ENCODE results near the gene RRAS.

RRAS gene

GRCh38 chr19:49643466-49643865 is 3.5 kb upstream of the RRAS start:
- no peaks in the 10 kb centered on the region for H3K36me3 ChIP-seq (replicated peaks; ENCODE audit: insufficient read depth, low read length)
- peak overlapping the region; percentile 90; the same call in 1 of the 2 replicates for H3K9ac ChIP-seq (ENCODE audit: low read length)
- DNase-seq = no peak
- TF ChIP-seq EZH2phosphoT487 (IDR thresholded peaks at IDR 0.05; ENCODE audit: low read length) = no peak
- H3F3A ChIP-seq (ENCODE audit: insufficient read depth, low read length) = peaks cover 11% of the 10 kb centered on the region
- H3K4me3 ChIP-seq (ENCODE audit: low read length) = no peak overlapping the region
- H3K27me3 ChIP-seq (replicated peaks; ENCODE audit: insufficient read depth, low read length) = 0 out of 2 replicates have a peak, but pooled peaks cover 4% of the 10 kb centered on the region
- peaks cover 53% of the 10 kb centered on the region for H3K79me2 ChIP-seq (ENCODE audit: low read length)
- H3K9me3 ChIP-seq (replicated peaks; ENCODE audit: insufficient read depth, low read length) = no peaks in the 10 kb centered on the region
- H2AFZ ChIP-seq (ENCODE audit: low read length) = no peak overlapping the region
- H4K20me1 ChIP-seq (ENCODE audit: insufficient read depth, low read length) = no peaks in the 10 kb centered on the region
- peaks cover 8% of the 10 kb centered on the region for H3K4me1 ChIP-seq (ENCODE audit: low read length)
- no peaks in the 10 kb centered on the region for H3K9me2 ChIP-seq (replicated peaks; ENCODE audit: insufficient read depth, low read length)
- H3K27ac ChIP-seq (ENCODE audit: low read length) = no peak overlapping the region
- H3K4me2 ChIP-seq (ENCODE audit: low read depth, low read length) = peak overlapping the region; percentile 82; the same call in 1 of the 2 replicates

GRCh38 chr19:49642492-49643035 is 2.6 kb upstream of the RRAS start:
- 0 out of 2 replicates have a peak, but pooled peaks cover 8% of the 10 kb centered on the region for H3K27me3 ChIP-seq (replicated peaks; ENCODE audit: insufficient read depth, low read length)
- H3F3A ChIP-seq (ENCODE audit: insufficient read depth, low read length) = peaks cover 11% of the 10 kb centered on the region
- H3K9ac ChIP-seq (ENCODE audit: low read length) = peak overlapping the region; percentile 90
- H3K9me2 ChIP-seq (replicated peaks; ENCODE audit: insufficient read depth, low read length) = no peaks in the 10 kb centered on the region
- H3K4me3 ChIP-seq (ENCODE audit: low read length) = peak overlapping the region; percentile 85
- H4K20me1 ChIP-seq (ENCODE audit: insufficient read depth, low read length) = no peaks in the 10 kb centered on the region
- H2AFZ ChIP-seq (ENCODE audit: low read length) = peak overlapping the region; percentile 28; the same call in 1 of the 2 replicates
- TF ChIP-seq EZH2phosphoT487 (IDR thresholded peaks at IDR 0.05; ENCODE audit: low read length) (no peak), EZH2 (optimal IDR thresholded peaks at IDR 0.05; ENCODE audit: low read depth, low read length) (no peak), CTCF (IDR thresholded peaks at IDR 0.05; ENCODE audit: low read length) (no peak)
- peaks cover 13% of the 10 kb centered on the region for H3K4me1 ChIP-seq (ENCODE audit: low read length)
- no peak for DNase-seq
- no peaks in the 10 kb centered on the region for H3K36me3 ChIP-seq (replicated peaks; ENCODE audit: insufficient read depth, low read length)
- peaks cover 53% of the 10 kb centered on the region for H3K79me2 ChIP-seq (ENCODE audit: low read length)
- no peaks in the 10 kb centered on the region for H3K9me3 ChIP-seq (replicated peaks; ENCODE audit: insufficient read depth, low read length)
- H3K27ac ChIP-seq (ENCODE audit: low read length) = peak overlapping the region; percentile 30; the same call in 1 of the 2 replicates
- H3K4me2 ChIP-seq (ENCODE audit: low read depth, low read length) = peak overlapping the region; percentile 82

GRCh38 chr19:49641688-49642491 is 1.9 kb upstream of the RRAS start, which contains the start of gene SCAF1:
Gene SCAF1, plus strand, starts transcription at chr19:49642209. Its CDS starts 2,818 bp downstream, at chr19:49645027.
- Histone ChIP-seq H3K27ac (ENCODE audit: low read length) (peak within 1 kb of the TSS; percentile 95), H4K20me1 (ENCODE audit: insufficient read depth, low read length) (no peaks in the 10 kb centered on the region), H3K9me3 (replicated peaks; ENCODE audit: insufficient read depth, low read length) (no peaks in the 10 kb centered on the region), H3K36me3 (replicated peaks; ENCODE audit: insufficient read depth, low read length) (no peaks in the 10 kb centered on the region), H3K4me3 (ENCODE audit: low read length) (peak within 1 kb of the TSS; percentile 85), H2AFZ (ENCODE audit: low read length) (peak within 1 kb of the TSS; percentile 28; the same call in 1 of the 2 replicates), H3K79me2 (ENCODE audit: low read length) (peaks cover 48% of the 10 kb centered on the region), H3F3A (ENCODE audit: insufficient read depth, low read length) (peaks cover 11% of the 10 kb centered on the region), H3K9me2 (replicated peaks; ENCODE audit: insufficient read depth, low read length) (no peaks in the 10 kb centered on the region), H3K4me2 (ENCODE audit: low read depth, low read length) (peak within 1 kb of the TSS; percentile 93), H3K27me3 (replicated peaks; ENCODE audit: insufficient read depth, low read length) (0 out of 2 replicates have a peak, but pooled peaks cover 8% of the 10 kb centered on the region), H3K9ac (ENCODE audit: low read length) (peak within 1 kb of the TSS; percentile 95), H3K4me1 (ENCODE audit: low read length) (peaks cover 13% of the 10 kb centered on the region)
- no peak for TF ChIP-seq EZH2 (optimal IDR thresholded peaks at IDR 0.05; ENCODE audit: low read depth, low read length)
- no peak for TF ChIP-seq CTCF (IDR thresholded peaks at IDR 0.05; ENCODE audit: low read length)
- TF ChIP-seq EZH2phosphoT487 (IDR thresholded peaks at IDR 0.05; ENCODE audit: low read length) = no peak
- DNase-seq = peak; percentile 99
